NCI-H1092 treated with DMSO at 0.1 percent for 48 hours (cell line): Measurements from ENCODE around the gene CELSR1.
A peak's percentile ranks its signal among the peaks of the same experiment; 100 is the strongest.
"Not testable (repeated sequence)": the region's sequence is repeated elsewhere in the genome, so short reads cannot be mapped to it uniquely, and the experiment has no call there.

Experiments used
- DNase-seq: peaks from one replicate; lab custom pipeline; 2025; lab: John Stamatoyannopoulos, UW

The CELSR1 gene

DNA sequence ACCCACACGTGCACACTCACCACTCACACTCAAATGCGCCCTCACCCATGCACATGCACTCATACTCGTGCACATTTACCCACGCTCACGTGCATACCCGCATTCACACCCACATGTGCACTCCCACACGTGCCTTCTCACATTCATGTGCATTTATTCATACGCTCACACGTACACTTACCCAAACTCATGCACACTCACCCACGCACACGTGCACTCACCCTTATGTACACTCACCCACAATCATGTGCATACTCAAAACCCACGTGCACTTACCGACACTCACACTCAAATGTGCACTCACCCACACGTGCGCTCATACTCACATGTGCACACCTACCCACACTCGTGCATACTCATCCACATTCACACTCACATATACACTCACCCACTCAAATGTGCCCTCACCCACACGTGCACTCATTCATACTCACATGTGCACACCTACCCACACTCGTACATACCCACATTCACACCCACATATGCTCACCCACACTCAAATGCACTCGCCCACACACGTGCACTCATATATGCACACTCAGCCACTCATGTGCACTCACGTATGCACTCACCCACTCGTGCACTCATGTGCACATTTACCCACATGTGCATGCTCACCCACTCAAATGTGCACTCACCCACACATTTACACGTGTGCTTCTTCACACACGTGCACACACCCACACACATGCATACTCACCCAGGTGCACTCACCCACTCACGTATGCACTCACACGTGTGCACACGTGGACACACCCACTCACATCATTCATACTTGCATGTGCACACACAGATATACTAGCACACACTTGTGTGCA lies 117.5 kb downstream of the CELSR1 start:
- no peak for DNase-seq

DNA sequence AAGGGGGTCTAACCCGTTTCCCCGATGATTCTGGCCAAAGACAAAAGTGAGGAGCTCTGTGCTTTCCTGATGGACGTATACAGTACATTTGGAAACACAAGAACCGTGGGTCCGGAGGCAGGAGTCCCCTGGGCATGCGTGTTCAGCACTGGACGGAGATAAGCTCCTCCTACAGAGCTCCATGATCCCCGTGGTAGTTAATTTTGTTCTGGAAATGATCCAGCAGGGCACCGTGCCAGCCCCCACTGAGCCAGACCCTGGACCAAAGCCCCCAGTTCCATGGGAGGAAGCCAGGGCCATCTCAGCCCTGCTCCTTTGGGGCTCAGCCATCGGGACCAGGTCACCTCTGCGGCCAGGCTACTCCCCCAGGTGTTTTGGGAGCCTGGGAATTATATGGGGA lies 118.6 kb downstream of the CELSR1 start:
- peak; percentile 13 for DNase-seq

DNA sequence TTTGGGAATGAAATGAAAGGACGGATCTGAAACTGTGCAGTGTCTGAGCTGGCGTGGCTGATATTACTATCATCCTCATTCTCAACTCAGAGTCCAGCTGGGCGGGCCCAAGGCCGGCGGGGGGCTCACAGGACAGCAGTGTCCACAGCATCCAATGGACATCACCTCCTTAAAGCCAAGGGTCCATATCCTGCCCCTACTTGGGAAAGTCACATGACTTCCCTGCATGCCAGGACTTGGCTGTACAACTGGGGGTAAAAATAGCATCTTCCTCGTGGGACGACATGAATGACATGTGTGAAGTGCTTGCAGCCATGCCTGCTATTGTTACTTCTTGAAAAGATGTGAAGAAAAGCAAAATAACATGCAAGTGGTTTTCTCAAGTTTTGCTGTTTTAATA lies 119.7 kb downstream of the CELSR1 start:
- DNase-seq = no peak

DNA sequence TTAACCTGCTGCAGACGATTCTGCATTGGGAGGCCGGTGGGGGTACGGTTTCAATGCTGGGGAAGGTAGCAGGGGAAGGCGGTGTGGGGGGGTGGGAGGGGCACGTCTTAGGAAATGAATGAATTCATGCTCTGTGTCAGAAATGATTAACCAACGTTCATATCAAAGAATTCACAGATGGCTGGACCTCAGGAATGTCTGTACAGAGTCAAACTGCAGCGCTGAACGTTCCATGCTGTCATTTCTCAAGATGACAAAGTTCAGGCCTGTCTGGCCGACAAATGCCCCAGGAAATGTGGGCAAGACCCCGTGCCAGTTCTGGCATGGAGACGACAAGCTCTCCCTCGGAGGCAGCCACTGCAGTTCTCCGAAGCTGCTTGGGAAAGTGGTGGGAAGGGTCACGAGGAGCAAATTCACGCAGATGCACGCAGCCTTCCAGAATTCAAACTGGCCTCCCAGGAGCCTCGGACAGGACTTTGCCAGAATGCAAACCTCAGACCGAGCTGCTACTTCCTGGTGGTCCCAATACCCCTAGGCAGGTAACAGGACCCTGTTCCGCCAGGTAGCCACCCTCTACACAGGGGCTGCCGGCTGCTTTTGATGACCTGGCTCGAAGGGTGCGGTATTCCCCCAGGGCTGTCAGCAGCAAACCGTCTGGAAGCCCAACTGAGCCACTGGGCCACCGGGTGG lies 120.4 kb downstream of the CELSR1 start:
- no peak for DNase-seq

DNA sequence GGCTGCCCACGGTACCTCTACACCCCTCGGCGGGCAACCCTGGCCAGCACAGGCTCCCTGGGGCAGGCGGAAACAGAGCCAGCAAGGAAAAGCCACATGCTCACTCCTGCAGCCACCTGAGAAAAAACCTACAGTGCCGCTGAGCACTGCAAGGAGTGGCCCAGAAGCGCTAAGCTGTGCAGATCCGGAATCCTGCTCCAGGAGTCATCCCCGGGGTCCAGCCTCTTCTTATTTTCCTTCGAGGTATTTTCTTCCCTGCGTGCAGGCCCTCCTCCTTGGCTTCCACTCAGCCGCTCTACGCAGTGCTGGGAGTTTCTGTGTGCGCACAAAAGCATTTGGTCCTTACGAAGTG lies 120.9 kb downstream of the CELSR1 start:
- no peak for DNase-seq

DNA sequence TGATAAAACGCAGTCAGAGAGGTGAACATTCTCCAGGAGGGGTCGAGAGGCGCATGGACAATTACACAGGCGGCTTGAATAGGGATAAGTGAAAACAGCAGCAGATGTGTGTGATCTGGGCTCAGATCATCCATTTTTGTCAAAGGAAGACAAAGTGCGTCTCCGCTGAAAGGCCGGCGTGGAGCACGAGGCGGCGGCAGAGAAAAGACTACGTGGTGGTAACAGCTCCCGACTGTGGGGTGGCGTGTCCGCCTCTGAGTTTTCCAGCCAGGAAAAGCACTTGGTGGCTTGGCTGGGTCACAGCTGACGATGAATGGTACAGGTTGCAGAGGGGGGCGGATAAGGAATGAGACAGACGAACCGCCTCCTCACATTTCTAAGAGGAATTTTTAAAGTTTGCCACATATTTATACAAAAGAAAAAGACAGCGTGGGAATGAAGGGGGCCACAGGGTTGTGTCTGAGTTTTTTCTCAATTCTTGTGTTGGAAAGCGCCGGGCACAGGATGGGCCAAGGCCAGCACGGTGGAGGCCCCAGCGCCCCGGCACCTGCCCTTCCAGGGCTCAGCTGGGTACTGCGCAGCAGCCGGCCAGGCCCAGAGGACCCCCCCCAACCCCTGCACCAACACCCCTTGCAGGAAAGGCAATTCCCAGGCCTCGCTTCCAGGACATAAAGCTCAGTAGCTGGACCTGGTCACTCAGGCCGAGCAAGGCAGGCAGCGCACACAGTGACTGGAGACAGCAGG lies 121.5 kb downstream of the CELSR1 start:
- no peak for DNase-seq

DNA sequence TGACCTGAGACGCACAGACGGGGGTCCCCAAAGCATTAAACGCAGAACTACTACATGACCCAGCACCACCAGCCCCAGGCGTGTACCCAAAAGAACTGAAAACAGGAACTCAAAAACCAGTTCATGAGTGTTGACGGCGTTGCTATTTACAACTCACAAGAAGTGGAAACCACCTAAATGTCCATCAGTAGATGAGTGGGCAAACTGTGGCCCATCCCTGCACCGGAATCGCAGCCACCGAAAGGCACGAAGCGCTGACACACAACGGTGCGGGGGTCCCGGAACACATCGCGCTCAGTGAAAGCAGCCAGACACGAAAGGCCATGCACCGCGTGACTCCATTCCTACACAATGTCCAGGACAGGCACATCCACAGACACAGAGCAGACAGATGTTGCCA lies 122.7 kb downstream of the CELSR1 start:
- DNase-seq = no peak

DNA sequence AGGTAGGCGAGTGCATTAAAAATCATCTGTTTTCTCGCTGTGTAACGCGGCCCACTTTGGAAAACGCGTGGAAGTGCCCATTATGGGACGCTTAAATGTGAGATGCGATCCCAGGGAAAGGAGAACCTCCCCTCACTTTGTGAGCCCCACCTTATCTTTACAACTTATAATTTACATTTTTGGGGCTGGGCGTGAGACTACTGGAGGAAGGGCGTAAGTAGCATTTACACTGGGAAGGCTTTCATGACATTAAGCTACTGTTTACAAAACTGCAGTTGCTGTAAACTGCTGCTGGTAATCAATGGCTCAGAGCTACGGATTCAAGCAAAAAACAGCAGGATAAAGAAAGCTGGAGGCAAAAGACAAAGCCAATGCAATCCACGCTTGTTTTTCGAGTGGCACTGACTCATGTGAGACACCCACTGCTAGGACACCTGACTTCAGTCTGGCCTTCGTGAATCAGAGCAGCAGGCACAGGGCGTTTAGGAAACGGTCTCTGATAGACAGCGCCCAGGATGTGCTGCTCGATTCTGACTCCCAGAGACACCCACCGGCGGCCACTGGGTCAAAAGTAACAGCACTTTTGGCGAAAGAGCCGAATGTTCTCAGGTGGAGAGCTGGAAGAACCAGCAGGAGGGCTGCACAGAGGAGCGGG lies 123.6 kb downstream of the CELSR1 start:
- no peak for DNase-seq

DNA sequence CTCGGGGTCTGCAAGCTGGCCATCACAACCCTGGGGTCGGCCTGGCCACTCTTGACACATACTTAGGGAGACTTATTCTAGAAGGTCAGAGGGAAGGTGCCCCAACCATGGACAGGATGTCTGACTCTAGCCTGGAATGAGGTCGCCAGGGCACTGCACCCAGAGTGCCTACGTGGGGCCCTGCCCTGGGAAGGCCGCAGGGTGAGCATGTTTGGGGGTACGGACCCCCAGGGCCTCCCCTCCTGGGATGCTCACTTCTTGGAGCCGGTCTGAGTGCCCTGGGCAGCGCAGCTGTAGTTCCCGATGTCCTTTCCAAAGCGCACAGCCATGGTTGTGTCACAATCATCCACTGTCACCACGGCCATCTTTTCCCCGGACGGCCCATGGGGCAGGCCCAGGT lies 126.1 kb downstream of the CELSR1 start:
- no peak for DNase-seq

DNA sequence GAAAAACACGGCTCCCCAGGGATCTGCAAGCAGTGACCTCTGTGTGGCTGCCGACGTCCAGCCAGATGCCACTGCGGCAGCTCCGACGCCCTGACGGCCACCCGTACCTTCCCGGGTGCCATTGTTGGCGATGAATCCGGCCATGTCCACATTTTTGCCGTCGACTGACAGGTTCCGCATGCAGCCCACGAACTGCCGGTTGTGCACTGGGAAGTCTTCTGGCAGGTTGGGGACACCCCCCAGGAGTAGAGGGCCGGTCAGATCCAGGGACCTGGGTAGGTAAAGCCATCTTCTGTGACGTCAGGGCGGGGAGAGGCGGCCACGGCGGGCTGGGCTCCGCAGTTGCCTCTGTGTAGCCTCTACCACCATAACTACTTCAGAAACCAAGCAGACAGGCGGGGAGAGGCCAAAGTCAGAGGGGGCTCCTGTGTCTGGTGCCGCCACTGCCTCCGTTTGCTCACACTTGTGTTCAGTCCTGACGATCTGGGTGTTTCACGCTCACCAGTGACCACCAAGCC lies 127.1 kb downstream of the CELSR1 start:
- DNase-seq = no peak

DNA sequence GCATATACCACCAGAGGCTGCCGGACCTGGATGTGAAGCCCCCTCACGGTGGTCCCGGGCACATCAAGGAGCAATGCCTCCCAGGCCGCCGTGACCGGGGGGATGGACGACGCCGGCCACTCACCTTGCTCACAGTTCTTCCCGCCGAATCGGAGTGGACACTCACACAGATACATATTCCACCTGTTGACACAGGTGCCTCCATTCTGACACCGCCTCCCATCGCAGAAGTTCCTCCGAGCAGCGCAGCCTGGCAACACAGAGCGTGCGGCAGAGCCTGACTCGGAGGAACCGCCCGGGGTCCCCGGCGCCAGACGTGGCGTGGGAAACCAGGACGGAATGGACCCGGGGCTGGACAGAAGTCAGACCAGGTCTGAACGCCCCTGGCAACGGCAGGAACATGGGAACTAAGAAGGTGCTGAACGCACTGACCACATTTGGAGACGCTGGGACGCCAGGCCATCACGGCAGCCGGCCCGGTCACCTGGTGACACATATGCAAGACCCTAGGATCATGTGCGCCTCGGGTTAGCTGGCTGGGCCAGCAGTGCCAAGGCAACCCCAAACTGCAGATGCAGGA lies 127.7 kb downstream of the CELSR1 start:
- DNase-seq = no peak

DNA sequence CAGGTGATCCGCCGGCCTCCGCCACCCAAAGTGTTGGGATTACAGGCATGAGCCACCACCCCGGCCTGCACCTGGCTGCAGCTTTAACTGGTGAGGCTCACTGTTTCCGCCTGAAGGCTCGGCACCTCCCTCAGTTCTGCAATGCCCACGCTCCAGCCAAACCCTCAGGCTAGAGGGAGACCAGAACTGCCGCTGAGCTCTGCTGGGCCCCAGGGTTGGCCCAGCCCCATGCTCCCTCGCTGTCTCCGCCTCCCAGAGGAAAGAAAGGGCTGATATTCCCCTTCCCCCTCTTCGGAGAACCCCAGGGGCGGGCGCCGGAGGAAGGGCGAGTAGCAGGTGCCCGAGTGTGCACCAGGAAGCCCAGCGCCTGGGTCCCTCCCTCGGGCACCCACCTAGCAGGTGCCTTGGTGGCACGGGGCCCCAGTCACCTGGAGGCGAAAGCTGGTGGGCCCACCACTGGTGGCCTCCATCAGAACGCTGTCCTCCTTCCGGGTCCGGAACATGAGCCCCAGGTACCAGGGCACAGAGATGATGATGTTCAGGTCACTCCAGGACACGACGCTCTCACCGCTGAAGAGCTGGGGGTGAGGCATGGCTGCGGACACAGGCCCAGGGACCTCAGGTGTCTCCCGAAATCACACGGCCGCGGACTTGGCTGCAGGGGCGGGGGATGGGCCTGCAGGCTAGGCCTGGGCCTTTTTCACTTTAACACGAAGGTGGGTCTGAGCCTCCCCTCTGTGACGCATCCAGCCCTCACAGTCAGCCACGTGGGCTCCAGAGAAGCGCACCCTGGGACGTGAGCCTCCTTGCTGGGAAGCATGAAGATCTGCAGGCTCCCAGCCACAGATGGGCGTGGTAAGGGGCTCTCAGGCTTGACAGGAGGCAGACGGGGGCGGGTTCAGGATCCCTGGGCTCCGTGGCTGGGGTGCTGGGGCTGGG lies 128.6 kb downstream of the CELSR1 start:
- DNase-seq = no peak

DNA sequence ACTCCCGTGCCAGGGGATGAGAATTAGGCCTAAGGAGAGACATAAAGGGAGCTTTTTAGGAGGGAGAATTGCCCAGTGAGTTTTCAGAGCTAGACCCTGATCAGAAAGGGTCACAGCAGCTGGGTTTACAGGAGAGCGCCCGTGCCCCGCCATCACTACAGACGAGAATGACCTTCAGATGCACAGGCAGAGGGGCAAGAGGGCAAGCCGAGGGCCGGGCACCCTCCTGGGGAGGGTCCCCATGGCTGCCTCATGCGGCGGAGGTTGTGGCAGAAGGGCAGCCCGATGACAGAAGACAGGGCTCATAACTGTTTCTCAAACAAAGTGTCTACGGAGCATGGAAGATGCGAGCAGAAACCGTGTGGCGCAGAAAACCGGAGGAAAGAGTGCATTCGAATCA lies 129.7 kb downstream of the CELSR1 start:
- DNase-seq = no peak

DNA sequence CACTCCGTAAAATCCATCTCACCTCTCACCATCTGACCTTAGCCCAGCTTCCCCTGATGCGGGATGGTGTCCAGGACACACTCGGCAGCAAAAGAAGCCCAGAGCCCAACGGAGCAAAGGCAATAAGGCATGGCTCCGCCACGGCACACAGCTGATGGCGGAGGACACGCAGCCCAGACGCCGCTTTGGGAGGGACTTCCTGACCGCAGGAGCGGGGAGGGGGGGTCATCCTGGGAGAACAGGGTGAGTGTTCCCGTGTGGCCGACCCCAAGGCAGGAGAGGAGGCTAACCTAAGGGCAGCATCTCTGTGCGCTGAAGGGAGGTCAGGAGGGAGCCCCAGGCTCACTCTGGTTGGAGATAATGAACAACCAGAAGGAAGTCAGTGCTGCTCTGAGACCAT lies 130.6 kb downstream of the CELSR1 start:
- no peak for DNase-seq

DNA sequence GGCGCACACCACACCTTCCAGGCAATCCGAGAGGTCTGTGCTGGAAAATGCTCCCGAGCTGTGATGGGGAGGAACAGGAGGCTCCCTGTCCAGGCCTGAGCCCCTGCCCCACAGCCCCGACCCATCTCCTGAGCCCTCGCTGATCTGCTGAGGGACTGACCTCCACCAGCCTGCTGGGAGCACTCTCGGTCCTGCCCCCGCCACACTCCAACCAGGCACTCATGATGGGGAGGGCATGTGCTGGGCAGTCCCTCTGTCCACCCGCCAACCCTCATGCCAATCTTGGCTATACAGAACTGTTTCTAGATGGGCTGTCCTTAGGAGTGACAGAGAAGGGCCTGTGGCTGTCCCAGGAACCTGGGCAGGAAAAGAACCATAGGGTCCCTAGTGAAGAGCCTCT lies 131.1 kb downstream of the CELSR1 start:
- no peak for DNase-seq

DNA sequence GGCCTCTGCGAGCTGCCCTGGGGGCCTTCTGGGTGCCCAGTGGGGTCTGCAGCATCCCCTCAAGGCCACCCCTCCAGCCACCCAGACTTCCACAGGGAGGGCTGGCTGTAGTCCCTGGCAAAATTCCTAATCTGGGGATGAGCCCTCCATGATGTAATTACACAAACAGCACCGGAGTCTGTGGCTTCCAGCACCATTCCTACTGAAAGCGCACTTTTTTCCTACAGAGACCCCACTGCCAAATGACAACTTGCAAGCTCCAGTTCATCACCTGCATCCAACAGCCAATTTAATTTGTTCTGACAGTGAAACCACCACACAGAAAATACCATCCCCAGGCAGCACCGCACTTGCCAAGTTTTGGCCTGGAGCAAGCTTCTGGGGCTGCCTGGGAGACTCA lies 131.5 kb downstream of the CELSR1 start:
- no peak for DNase-seq

DNA sequence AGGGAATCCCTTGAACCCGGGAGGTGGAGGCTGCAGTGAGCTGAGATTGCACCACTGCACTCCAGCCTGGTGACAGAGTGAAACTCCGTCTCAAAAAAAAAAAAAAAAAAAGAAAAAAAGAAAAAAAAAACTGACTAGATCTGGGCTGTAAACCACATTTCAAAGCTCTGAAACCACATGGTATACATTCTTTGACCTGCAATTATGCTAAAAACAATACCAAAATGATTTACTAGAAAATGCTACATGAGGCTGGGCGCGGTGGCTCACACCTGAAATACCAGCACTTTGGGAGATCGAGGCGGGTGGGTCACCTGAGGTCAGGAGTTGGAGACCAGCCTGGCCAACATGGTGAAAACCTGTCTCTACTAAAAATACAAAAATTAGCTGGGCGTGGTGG lies 133.5 kb downstream of the CELSR1 start:
- DNase-seq = not testable (repeated sequence)

DNA sequence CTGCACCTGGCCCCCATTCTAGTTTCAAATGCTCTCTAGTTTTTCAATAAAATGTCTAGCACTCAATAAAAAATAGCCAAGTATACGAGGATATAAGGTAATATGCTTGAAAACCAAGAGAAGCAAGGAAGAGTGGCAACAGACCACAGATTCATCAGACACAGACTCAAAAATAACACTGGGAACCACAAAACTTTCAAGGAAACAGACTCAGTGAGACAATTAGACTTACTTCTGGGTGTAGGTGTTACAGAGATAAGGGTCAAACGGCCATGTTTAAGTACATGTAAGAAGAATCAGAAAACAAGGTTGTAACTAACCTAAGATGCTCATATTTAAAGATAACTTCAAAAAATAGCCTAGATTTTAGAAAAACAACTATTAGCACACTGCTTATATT lies 134.9 kb downstream of the CELSR1 start:
- no peak for DNase-seq

DNA sequence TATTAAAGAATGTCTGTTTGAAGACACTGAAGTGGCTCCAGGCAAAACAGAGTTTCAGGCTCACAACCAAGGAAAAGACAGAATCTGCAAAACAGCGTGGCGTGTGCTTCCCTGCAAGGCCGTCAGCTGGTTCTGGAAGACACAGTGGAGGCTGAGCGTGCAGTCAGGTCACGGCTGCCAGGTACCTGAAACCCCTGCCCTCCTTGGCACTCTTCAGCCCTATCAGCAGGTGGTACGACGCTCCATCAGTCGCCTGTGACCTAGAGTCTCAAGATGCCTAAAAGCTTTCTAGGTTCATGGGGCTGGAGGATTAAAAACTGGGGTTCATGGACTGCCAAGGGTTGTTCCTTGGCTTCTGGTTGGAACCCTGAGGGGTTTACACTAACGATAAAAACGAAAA lies 136.1 kb downstream of the CELSR1 start:
- no peak for DNase-seq

DNA sequence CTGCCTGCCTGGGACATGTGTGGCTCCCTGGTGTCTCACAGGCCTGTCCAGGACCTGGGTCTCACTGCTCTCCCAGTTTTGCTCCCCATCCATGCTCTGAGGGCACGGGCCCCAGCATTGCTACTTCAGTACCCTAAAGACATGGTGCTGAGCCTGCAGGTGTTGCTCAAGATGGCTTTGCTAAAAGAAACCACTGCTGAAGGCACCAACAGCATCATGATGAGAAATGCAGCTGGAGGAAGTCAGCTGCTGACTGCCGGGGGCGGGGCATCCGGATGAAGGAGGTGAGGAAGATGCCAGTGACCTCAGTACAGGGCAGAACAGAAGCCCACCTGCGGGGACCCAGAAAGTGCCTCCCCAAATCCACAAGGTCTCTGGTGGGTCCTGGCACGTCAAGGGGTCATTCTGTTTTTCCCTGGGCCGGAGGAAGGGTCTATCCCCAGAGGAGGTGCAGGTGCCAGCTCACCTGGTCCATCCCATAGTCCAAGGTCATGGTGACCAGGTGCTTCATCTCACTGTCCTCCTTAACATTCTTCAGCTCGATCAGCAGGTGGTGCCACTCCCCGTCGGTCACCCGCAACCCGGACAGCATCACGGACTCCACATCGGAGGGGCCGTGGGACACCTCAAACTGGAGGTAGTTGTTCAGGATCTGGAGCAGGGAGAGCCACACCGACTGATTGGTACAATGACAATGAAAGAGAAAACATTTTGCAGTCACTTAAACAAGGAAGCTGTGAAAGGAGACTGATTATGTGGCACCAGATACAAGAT lies 138.0 kb downstream of the CELSR1 start:
- DNase-seq = no peak
